Transverse colon (tissue), 4 donors: Measurements from ENCODE around the gene SP140. TPM values are rescaled to one million over a fixed set of nuclear protein-coding genes. Genes with fewer than 3 reads are reported as not detected.

Experiments used
- DNase-seq: peaks from one replicate; pipeline ENCODE4 v3.0.0-alpha.2; 2019
- H3K27ac ChIP-seq, 4 donors: fragments of 200-600 bp; sonication (generic); 2 replicates each; pipeline ENCODE4 v1.5.1; 2016 to 2018; ENCODE audit warnings: inconsistent platforms in 4 of 4
- H3K27me3 ChIP-seq: fragments of 200-600 bp; sonication (generic); 2 replicates; pipeline ENCODE4 v1.5.1; 2017; ENCODE audit warnings: inconsistent platforms
- H3K36me3 ChIP-seq, 4 donors: fragments of 200-600 bp; sonication (generic); 2 replicates each; pipeline ENCODE4 v1.5.1; 2017 to 2019; ENCODE audit warnings: inconsistent platforms in 4 of 4
- H3K4me1 ChIP-seq, 4 donors: fragments of 200-600 bp; sonication (generic); 2 replicates each; pipeline ENCODE4 v1.5.1; 2017 to 2020; ENCODE audit warnings: inconsistent platforms in 4 of 4
- H3K4me3 ChIP-seq, 4 donors: fragments of 200-600 bp; sonication (generic); 1 replicate in 1 of 4; 2 replicates in 3 of 4; pipeline versions ENCODE4 v1.5.1 to v1.6.1; 2017 to 2019; ENCODE audit warnings: inconsistent platforms in 4 of 4
- H3K9me3 ChIP-seq, 2 donors: fragments of 200-600 bp; sonication (generic); 2 replicates each; pipeline ENCODE4 v1.5.1; 2017 to 2019; ENCODE audit warnings: inconsistent platforms in 2 of 2
- EP300 ChIP-seq: sonication (generic); formaldehyde crosslinking; IDR thresholded peaks from one replicate; pipeline ENCODE4 v1.6.1; 2017; ENCODE audit warnings: antibody characterized with exemption, low read depth
- POLR2A ChIP-seq: fragments of 450-650 bp; IDR thresholded peaks from one replicate; pipeline ENCODE4 v1.6.1; 2016; ENCODE audit warnings: antibody characterized with exemption, mild to moderate bottlenecking, moderate library complexity
- POLR2AphosphoS5 ChIP-seq, 3 donors: sonication (generic); formaldehyde crosslinking; IDR thresholded peaks; one replicate each; pipeline ENCODE4 v1.6.1; 2016; ENCODE audit warnings: antibody characterized with exemption in 3 of 3
- WGBS, 2 donors: methylation state at CpG; one replicate each; pipeline ENCODE4 v1.1.5; 2018; ENCODE audit warnings: low coverage in 1 of 2; 5-methylcytosine and 5-hydroxymethylcytosine counted together
- in situ Hi-C, 4 donors: fragments of 200-750 bp; cut with MboI; loops; one replicate each; pipeline versions ENCODE4 v1.15.0 to v1.15.1; 2017; ENCODE audit warnings: low sequenced_read_pairs in 3 of 4, low pct_ligation_motif_present in 1 of 4, low pct_unique_long_range_greater_than_20kb in 1 of 4
- intact Hi-C: fragments of 100-400 bp; cut with DNase I; formaldehyde crosslinking; loops from one replicate; pipeline ENCODE4 v1.15.1; 2023; ENCODE audit warnings: low total_unique reads
- total RNA-seq, 4 donors: library from RNA; depleted of rRNA; stranded (reverse); fragments of >200 nt; gene quantifications; one replicate each; pipeline ENCODE4 v1.1.0, GENCODE V29; 2016
- TF ChIP-seq, protein P1 (sequence below), 5 experiments: fragments of 200-600 bp in 3 of 5; fragments of 450-650 bp in 2 of 5; sonication (generic) in 3 of 5; IDR thresholded peaks; 1 replicate in 2 of 5; 2 replicates in 3 of 5; pipeline ENCODE4 v1.5.1; 2016 to 2017; ENCODE audit warnings: antibody characterized with exemption in 5 of 5, inconsistent platforms in 3 of 5, mild to moderate bottlenecking in 2 of 5, moderate library complexity in 1 of 5

SP140 gene
- total RNA-seq, 4 donors from 2014 or later: 2.6 to 12.7 (median 7.3) TPM

DNA sequence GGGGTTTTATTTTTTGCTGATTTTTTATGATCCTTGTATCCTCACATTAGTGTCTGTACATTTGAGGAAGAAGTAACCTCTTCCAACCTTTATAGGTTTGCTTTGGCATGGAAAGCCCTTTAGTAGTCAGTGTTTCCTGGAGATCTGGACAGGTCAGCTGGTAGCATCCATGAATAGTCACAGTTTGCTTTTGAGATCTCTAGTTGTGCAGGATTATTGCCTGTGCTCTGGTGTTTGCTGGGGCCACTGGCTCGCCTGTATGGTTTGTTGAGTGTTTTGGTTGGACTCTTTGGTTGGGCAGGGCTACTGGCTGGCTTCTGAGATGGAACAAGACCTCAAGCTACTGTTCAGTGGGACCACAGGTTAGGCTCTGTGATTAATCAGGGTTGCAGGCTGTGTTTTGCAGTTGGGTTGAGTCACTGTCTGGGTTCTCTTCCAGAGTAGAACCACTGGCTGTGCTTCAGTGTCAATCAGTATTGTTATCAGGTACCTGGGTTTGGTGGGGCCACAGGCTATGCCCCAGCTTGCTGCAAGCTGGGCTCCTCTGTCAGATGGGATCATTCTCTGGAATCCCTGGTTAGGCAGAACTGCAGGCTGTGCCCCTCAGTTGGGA, 121.5 kb downstream of the SP140 start:
- no peak overlapping the region for H3K27ac ChIP-seq
- H3K4me1 ChIP-seq: no peaks in the 10 kb centered on the region
- DNase-seq: no peak
- peaks cover 8 to 12% of the 10 kb centered on the region in 2 donors for H3K9me3 ChIP-seq
- intact Hi-C loops: no loop called here
- H3K27me3 ChIP-seq: no peaks in the 10 kb centered on the region
- in situ Hi-C loops: no loop called here
- no peak overlapping the region for H3K4me3 ChIP-seq
- 73% methylated on average over 1 of the region's 1 CpG; no CpG with 5 or more reads in 1 of the 2 donors for WGBS, 2 donors
- H3K36me3 ChIP-seq: peaks cover 0 to 14% (median 0%) of the 10 kb centered on the region in 4 donors
- no peak for TF ChIP-seq POLR2A
- TF ChIP-seq POLR2AphosphoS5 (IDR thresholded peaks at IDR 0.05): no peak
- no peak for TF ChIP-seq EP300
- TF ChIP-seq, protein P1, sequence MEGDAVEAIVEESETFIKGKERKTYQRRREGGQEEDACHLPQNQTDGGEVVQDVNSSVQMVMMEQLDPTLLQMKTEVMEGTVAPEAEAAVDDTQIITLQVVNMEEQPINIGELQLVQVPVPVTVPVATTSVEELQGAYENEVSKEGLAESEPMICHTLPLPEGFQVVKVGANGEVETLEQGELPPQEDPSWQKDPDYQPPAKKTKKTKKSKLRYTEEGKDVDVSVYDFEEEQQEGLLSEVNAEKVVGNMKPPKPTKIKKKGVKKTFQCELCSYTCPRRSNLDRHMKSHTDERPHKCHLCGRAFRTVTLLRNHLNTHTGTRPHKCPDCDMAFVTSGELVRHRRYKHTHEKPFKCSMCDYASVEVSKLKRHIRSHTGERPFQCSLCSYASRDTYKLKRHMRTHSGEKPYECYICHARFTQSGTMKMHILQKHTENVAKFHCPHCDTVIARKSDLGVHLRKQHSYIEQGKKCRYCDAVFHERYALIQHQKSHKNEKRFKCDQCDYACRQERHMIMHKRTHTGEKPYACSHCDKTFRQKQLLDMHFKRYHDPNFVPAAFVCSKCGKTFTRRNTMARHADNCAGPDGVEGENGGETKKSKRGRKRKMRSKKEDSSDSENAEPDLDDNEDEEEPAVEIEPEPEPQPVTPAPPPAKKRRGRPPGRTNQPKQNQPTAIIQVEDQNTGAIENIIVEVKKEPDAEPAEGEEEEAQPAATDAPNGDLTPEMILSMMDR (IDR thresholded peaks at IDR 0.05): no peak

DNA sequence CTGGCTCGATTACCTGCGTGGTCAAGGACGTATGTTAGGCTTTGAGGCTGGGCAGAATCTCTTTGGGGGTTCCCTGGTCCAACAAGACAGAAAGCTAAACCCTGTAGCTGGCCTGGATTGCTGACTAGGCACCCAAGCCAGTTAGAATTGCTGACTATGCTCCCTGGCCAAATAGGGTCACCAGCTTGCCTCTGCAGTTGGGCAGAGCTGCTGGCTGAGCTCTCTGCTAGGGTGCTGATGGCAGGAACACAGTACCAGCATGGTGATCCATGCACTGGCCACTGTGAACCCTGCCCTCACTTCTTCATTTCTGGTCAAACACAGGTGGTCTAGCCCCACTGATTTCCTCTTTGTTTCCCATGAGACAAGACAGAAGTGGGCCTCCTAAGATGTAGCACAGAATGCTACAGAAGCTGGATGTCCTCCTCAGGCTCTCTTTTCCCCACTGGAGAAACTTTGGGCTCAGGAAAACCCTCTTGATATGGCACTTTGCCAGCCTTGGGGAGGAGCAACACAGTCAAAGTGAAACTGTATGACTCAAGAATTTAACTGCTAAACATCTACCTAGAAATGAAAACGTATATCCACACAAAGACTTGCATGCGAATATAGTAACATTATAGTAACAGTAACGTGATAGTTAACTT, 122.2 kb downstream of the SP140 start:
- intact Hi-C loops: no loop called here
- Histone ChIP-seq H3K27ac (no peak overlapping the region), H3K4me1 (no peaks in the 10 kb centered on the region), H3K36me3 (peaks cover 0 to 14% (median 0%) of the 10 kb centered on the region in 4 donors), H3K4me3 (no peak overlapping the region), H3K9me3 (peaks cover 8 to 12% of the 10 kb centered on the region in 2 donors), H3K27me3 (no peaks in the 10 kb centered on the region)
- in situ Hi-C loops: no loop called here
- DNase-seq: no peak
- TF ChIP-seq POLR2A: no peak
- 72 to 88% methylated on average over 3 to 6 of the region's 6 CpGs for WGBS, 2 donors

DNA sequence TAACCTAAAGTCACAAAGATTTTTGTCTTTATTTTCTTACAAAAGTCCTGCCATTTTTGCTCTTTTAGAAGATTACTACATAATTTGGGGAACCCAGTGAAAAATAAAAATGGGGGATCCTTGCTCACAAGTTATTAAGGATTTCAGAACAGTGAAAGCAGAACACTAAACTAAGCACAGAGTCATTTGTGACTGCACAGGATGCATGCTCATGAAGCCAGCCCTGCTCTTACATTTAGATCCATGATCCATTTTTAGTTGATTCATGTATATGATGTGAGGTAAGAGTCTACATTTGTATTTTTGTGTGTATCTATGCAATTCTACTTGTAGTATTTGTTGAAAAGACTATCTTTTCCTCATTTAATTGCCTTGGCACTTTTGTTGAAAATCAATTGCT, 123.3 kb downstream of the SP140 start:
- Histone ChIP-seq H3K4me3 (no peak overlapping the region), H3K9me3 (peaks cover 8 to 12% of the 10 kb centered on the region in 2 donors), H3K27me3 (no peaks in the 10 kb centered on the region), H3K27ac (no peak overlapping the region), H3K4me1 (no peaks in the 10 kb centered on the region), H3K36me3 (peaks cover 0 to 14% (median 0%) of the 10 kb centered on the region in 4 donors)
- TF ChIP-seq EP300 (no peak), POLR2AphosphoS5 (IDR thresholded peaks at IDR 0.05) (no peak), POLR2A (no peak)
- TF ChIP-seq, protein P1 (IDR thresholded peaks at IDR 0.05): no peak
- in situ Hi-C loops: no loop called here
- intact Hi-C loops: no loop called here
- DNase-seq: no peak

DNA sequence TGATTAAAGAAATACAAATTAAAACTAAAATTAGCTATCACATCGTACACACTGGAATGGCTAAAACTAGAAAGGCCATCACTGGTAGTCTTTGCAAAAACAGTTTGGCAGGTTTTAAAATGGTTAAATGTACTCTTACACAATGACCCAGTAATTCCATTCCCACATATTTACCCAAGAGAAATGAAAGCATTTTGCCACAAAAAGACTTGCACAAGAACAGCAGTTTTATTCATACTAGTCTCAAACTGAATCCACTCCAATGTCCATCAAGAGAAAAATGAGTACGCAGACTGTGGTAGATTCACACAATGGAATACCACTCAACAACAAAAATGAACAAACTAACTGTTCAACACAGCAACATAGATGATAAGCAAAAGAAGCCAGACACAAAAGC, 130.5 kb downstream of the SP140 start:
- in situ Hi-C loops: no loop called here
- WGBS, 2 donors: 80 to 85% methylated on average over 2 of the region's 2 CpGs

More for the DNA sequence above, 130.5 kb downstream of the SP140 start:
- Histone ChIP-seq H3K9me3 (peaks cover 7 to 8% of the 10 kb centered on the region in 2 donors), H3K27me3 (no peaks in the 10 kb centered on the region), H3K4me3 (no peak overlapping the region), H3K27ac (no peak overlapping the region), H3K4me1 (no peaks in the 10 kb centered on the region), H3K36me3 (peaks cover 0 to 21% (median 3%) of the 10 kb centered on the region in 4 donors)
- intact Hi-C loops: no loop called here
- no peak for DNase-seq
- TF ChIP-seq EP300 (no peak), POLR2AphosphoS5 (IDR thresholded peaks at IDR 0.05) (no peak), POLR2A (no peak)
- TF ChIP-seq, protein P1 (IDR thresholded peaks at IDR 0.05): no peak
